OCI-LY7 (cell line): ENCODE measurements around the gene FGD2.

Experiments
- EZH2phosphoT487 ChIP-seq: fragments of 200-600 bp; sonication (generic); IDR thresholded peaks from 2 replicates; pipeline ENCODE4 v1.6.1; 2018; ENCODE audit warnings: low read depth, borderline replicate concordance, mild to moderate bottlenecking, mixed run types, antibody characterized with exemption, low read length, moderate library complexity, mixed read lengths
- TF ChIP-seq, protein P1 (sequence below): fragments of 200-600 bp; sonication (generic); conservative IDR thresholded peaks from 2 replicates; pipeline ENCODE4 v1.5.1; 2014; ENCODE audit warnings: mild to moderate bottlenecking, antibody characterized with exemption, low read length, moderate library complexity, mixed read lengths

DNA sequence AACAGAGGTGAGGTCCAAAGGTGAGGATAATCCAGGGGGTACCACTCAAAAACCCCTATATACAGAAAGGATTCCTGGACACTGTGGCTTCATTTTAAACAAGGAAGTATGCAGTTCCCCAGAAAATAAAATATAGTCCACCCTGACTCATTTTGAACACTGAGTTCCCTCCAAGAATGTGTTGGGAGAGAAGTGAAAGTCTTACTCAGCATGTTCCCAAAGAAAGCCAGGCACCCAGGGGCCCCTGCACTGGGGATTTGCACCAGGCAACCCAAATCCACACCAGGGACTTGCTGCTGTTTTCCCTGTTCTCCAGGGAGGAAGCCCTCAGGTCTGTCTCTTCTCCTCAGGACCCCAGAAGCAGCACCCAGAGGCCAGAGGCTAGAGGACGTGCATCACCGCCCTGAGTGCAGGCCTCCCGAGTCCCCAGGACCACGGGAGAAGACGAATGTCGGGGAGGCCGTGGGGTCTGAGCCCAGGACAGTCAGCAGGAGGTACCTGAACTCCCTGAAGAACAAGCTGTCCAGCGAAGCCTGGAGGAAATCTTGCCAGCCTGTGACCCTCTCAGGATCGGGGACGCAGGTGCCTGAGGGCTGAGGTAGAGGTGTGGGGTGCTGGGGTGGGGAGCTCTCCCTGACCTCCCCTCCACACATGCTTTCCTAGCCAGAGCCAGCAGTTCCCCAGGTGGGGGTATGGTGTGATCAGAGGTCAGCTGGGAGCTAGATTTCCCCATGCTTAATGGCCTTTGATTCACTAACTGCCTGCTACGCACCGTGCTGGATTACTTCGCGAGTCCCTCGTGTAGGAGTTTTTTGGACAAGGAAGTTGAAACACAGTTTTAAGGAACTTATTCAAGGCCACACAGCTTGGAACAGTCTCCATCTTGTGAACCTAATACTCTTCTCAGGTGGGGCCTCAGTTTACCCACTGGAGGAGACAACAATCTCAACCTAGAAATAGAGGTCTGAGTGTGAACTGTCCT is 3.3 kb downstream of the FGD2 start:
- TF ChIP-seq, protein P1, sequence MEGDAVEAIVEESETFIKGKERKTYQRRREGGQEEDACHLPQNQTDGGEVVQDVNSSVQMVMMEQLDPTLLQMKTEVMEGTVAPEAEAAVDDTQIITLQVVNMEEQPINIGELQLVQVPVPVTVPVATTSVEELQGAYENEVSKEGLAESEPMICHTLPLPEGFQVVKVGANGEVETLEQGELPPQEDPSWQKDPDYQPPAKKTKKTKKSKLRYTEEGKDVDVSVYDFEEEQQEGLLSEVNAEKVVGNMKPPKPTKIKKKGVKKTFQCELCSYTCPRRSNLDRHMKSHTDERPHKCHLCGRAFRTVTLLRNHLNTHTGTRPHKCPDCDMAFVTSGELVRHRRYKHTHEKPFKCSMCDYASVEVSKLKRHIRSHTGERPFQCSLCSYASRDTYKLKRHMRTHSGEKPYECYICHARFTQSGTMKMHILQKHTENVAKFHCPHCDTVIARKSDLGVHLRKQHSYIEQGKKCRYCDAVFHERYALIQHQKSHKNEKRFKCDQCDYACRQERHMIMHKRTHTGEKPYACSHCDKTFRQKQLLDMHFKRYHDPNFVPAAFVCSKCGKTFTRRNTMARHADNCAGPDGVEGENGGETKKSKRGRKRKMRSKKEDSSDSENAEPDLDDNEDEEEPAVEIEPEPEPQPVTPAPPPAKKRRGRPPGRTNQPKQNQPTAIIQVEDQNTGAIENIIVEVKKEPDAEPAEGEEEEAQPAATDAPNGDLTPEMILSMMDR: no peak
- no peak for TF ChIP-seq EZH2phosphoT487
